Measurements from ENCODE around the gene SERGEF. TPM values are rescaled to one million over a fixed set of nuclear protein-coding genes. Genes with fewer than 3 reads are reported as not detected.

The SERGEF gene
- total RNA-seq, 2 donors from 2014 or later = 34.6 to 39.8 TPM

DNA sequence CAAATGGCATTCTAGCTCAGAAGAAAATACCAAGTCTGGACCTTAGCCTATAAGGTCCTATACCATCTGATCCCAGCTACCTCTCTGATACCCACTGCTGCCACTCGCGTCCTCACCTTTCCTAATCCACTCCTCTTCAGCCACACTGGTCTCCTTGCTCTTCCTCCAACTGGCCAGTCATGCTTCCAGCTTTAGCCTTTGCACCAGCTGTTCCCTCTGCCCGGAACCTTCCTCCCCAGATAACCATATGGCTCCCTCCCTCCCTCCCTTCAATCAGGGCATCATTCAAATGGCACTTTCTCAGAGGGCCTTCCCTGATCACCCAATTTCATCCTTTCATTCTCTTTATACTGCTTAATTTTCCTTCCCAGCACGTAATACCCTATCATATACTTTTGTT is 210.4 kb downstream of the SERGEF start:
- DNase-seq = no peak
- Mint-ChIP-seq H3K36me3 (ENCODE audit: low read depth) (peaks cover 5% of the 10 kb centered on the region), H3K4me1 (peaks cover 2% of the 10 kb centered on the region), H3K27ac (no peak overlapping the region), H3K27me3 (no peaks in the 10 kb centered on the region), H3K4me3 (no peak overlapping the region)
- no peak for ATAC-seq
- no peaks in the 10 kb centered on the region for H3K9me3 ChIP-seq (ENCODE audit: control insufficient read depth, low read length, poor library complexity, severe bottlenecking)

DNA sequence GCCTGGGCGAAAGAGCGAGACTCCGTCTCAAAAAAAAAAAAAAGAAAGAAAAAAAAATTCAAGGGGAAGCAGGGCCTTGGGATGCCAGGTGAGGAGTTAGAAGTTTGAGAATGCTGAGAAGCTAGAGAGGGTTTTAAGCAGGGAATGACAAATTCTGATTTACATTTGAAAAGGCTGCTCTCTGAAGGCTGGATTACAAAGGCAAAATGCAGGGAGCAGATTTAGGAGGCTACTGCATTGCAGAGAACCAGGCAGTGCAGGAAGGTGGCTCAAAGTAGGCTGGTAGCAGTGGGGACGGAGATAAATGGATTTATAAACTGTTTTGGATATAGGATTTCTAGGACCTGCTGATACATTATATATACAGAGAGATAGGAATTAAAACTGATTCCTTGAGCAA is 211.7 kb downstream of the SERGEF start:
- Mint-ChIP-seq H3K27ac (no peak overlapping the region), H3K36me3 (ENCODE audit: low read depth) (peaks cover 5% of the 10 kb centered on the region), H3K4me3 (no peak overlapping the region)

DNA sequence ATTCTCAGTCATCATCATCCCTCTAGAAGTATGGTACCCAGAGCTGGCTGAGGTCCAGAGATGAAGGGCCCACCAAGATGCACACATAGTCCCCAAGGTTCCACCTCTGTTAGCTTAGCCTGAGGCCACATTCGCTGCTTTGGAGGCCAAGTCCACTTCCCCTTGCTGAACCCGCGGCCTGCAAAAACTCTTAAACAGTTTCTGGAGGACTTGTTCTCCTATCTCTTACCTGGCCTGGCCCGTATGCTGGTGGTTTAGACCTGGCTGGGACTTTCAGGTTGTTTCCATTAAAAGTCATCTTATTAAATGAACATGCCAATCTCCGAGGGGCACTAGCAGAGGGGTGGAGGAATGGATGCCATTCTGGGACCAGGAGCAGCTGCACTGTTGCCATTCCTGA is 213.7 kb downstream of the SERGEF start:
- no peak overlapping the region for H3K27ac Mint-ChIP-seq

More for the DNA sequence above, 211.7 kb downstream of the SERGEF start:
- Mint-ChIP-seq H3K4me1 (peaks cover 4% of the 10 kb centered on the region), H3K27me3 (no peaks in the 10 kb centered on the region)
- DNase-seq (no peak), ATAC-seq (no peak)
- no peaks in the 10 kb centered on the region for H3K9me3 ChIP-seq (ENCODE audit: control insufficient read depth, low read length, poor library complexity, severe bottlenecking)

DNA sequence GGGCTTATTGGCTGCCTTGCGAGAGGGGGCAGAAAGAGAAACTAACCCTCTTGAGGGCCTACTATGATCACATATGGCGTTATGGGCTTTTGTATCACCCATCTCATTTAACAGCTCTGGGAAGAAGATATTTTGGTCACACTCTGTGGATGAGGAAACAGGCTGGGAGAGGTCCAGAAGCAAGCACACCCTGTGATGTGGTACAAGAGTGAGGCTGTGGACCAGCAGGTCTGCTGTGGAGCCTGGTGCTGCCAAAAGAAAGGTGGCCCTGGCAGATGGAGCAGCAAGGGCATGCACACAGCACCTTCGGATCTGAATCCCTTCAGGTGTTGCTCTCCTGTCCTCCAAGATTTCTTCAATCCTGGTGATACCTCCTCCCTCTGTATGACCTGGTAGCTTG is 214.1 kb downstream of the SERGEF start:
- H3K9me3 ChIP-seq (ENCODE audit: control insufficient read depth, low read length, poor library complexity, severe bottlenecking) = no peaks in the 10 kb centered on the region
- no peak overlapping the region for H3K4me3 Mint-ChIP-seq
- no peaks in the 10 kb centered on the region for H3K27me3 Mint-ChIP-seq
- DNase-seq (no peak), ATAC-seq (no peak)
- peaks cover 4% of the 10 kb centered on the region for H3K36me3 Mint-ChIP-seq (ENCODE audit: low read depth)
- peaks cover 7% of the 10 kb centered on the region for H3K4me1 Mint-ChIP-seq
- no peak overlapping the region for H3K27ac Mint-ChIP-seq

More for the DNA sequence above, 213.7 kb downstream of the SERGEF start:
- Mint-ChIP-seq H3K4me1 (peaks cover 7% of the 10 kb centered on the region), H3K4me3 (no peak overlapping the region), H3K36me3 (ENCODE audit: low read depth) (peaks cover 5% of the 10 kb centered on the region), H3K27me3 (no peaks in the 10 kb centered on the region)
- ATAC-seq (no peak), DNase-seq (no peak)
- no peaks in the 10 kb centered on the region for H3K9me3 ChIP-seq (ENCODE audit: control insufficient read depth, low read length, poor library complexity, severe bottlenecking)

DNA sequence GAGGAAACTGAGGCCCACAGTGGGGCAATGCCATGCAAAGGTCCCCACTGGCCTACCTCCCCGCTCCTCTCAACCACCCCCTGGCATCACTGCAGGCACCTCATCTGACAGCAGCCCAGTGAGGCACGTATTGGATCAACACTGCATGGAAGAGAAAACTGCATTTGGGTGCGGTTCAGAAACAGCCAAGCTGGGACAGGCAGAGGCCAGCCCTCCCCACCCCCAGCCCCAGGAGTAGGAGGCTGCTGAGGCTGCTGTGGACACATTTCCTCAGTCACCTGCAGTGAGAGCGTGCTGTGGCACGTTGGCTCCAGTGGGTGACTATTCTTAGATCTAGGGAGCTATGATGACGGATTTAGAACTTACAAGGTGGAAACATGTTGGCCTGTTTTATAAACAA is 214.6 kb downstream of the SERGEF start:
- Mint-ChIP-seq H3K4me1 (peaks cover 7% of the 10 kb centered on the region), H3K27ac (no peak overlapping the region), H3K36me3 (ENCODE audit: low read depth) (peaks cover 2% of the 10 kb centered on the region), H3K27me3 (no peaks in the 10 kb centered on the region), H3K4me3 (no peak overlapping the region)
- no peak for DNase-seq
- ATAC-seq = no peak
- no peaks in the 10 kb centered on the region for H3K9me3 ChIP-seq (ENCODE audit: control insufficient read depth, low read length, poor library complexity, severe bottlenecking)

DNA sequence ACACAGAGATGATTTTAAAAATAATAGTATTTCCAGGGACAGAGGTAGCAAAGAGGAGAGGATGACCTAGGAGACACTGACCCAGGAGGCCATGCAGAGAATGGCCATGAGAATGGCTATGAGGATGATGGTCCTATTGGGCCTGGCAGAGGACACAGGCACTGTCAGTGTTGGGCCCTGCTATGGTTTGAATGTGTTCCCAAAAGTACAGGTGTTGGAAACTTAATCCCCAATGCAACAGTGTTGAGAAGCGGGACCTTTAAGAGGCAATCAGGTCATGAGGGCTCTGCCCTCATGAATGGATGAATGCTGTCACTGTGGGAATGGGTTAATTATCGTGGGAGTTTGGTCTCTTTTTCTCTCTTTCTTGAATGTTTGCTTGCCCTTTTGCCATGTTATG is 216.7 kb downstream of the SERGEF start:
- Mint-ChIP-seq H3K4me3 (no peak overlapping the region), H3K36me3 (ENCODE audit: low read depth) (peaks cover 4% of the 10 kb centered on the region), H3K27ac (no peak overlapping the region), H3K27me3 (no peaks in the 10 kb centered on the region), H3K4me1 (peaks cover 7% of the 10 kb centered on the region)
- DNase-seq = no peak
- ATAC-seq = no peak
- H3K9me3 ChIP-seq (ENCODE audit: control insufficient read depth, low read length, poor library complexity, severe bottlenecking) = no peaks in the 10 kb centered on the region

DNA sequence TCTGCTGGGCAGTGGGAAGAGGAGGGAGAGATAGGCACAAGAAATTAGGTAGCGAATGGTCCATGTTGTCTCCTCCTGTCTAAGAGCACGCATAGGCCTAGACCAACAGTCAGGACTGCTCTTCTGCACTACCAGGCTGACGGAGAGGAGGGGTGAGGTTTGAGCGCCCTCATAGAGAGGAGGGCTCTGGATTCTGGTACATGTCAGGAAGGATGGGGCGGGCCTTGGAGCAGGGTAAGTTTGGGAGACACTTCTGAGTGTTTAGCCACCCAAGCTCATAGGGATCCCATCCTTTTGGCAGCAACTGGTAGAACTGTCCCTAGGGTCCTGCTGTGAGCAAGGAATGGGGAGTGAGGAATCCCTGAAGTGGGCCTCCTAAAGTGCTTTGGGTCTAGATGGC is 217.9 kb downstream of the SERGEF start:
- Mint-ChIP-seq H3K4me1 (peaks cover 7% of the 10 kb centered on the region), H3K4me3 (no peak overlapping the region), H3K36me3 (ENCODE audit: low read depth) (peaks cover 5% of the 10 kb centered on the region), H3K27ac (no peak overlapping the region), H3K27me3 (no peaks in the 10 kb centered on the region)
- no peaks in the 10 kb centered on the region for H3K9me3 ChIP-seq (ENCODE audit: control insufficient read depth, low read length, poor library complexity, severe bottlenecking)
- ATAC-seq (no peak), DNase-seq (no peak)

DNA sequence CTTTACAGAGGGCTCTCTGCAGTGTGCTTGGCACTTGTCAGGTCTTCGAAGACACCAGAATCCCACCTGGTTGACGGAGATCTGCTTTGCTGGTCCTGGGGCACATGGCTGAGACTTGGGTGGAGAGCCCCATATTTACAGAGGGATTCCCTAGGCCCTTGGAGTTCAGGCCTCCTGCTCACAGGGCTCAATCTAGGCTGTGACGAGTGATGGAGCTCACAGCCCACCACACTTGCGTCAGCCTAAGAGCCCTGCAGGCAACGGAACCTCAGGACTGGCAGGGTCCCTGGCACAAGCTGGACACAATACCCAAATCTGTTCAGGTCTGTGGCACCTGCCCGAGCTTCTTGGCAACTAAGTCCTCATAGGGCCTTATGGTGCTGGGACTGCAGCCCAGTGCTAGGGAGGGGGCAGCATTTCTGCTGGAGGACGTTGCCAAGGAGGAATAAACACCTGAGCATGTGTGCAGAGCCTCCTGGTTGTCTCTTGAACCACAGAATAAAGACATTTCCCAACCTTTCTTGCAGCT is 219.1 kb downstream of the SERGEF start:
- Mint-ChIP-seq H3K4me1 (peaks cover 7% of the 10 kb centered on the region), H3K27me3 (no peaks in the 10 kb centered on the region), H3K27ac (no peak overlapping the region), H3K4me3 (no peak overlapping the region), H3K36me3 (ENCODE audit: low read depth) (peaks cover 4% of the 10 kb centered on the region)
- H3K9me3 ChIP-seq (ENCODE audit: control insufficient read depth, low read length, poor library complexity, severe bottlenecking) = no peaks in the 10 kb centered on the region
- DNase-seq (no peak), ATAC-seq (no peak)

DNA sequence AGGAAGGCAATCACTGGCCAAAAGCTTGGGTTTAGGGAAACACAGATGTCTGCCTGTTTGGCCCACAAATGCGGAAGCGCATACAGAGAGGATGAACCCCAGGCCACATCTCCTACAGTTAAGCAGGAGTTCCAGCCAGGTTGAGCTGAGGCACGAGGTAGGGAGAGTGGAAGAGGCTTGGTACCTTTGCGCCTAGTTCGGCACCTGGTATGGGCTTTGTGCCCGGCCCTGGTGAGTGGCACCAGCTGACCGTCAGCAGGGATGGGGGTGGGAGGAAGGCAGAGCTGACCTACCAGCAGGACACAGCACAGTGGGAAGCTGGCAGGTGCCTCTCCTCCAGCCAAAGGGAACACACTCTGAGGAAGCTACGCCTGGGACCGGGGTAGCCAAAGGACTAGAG is 220.7 kb downstream of the SERGEF start:
- Mint-ChIP-seq H3K27ac (no peak overlapping the region), H3K4me1 (peaks cover 4% of the 10 kb centered on the region), H3K36me3 (ENCODE audit: low read depth) (peaks cover 7% of the 10 kb centered on the region), H3K4me3 (no peak overlapping the region), H3K27me3 (no peaks in the 10 kb centered on the region)
- no peak for ATAC-seq
- no peaks in the 10 kb centered on the region for H3K9me3 ChIP-seq (ENCODE audit: control insufficient read depth, low read length, poor library complexity, severe bottlenecking)
- DNase-seq = no peak

DNA sequence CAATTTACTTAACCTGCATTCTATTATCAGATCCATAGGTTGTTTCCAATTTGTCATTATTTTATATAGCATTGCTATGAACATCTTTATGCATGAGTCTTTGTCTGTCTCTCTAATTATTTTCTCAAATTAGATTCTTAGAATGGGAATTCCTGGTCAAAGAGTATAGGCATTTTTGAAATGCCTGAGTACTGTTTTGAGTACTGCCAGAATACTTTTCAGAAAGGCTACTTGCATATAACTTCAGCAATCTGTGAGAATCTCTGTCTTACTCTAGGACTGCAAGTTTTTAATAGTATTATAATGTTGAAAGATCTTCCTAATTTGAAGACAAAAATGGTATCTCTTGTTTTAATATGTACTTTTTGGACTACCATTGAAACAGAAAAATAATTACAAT is 221.7 kb downstream of the SERGEF start:
- H3K36me3 Mint-ChIP-seq (ENCODE audit: low read depth) = peaks cover 7% of the 10 kb centered on the region
- no peaks in the 10 kb centered on the region for H3K27me3 Mint-ChIP-seq
- no peak for DNase-seq
- H3K9me3 ChIP-seq (ENCODE audit: control insufficient read depth, low read length, poor library complexity, severe bottlenecking) = no peaks in the 10 kb centered on the region
- H3K27ac Mint-ChIP-seq = no peak overlapping the region
- no peak overlapping the region for H3K4me3 Mint-ChIP-seq
- H3K4me1 Mint-ChIP-seq = peaks cover 3% of the 10 kb centered on the region
- ATAC-seq = no peak

DNA sequence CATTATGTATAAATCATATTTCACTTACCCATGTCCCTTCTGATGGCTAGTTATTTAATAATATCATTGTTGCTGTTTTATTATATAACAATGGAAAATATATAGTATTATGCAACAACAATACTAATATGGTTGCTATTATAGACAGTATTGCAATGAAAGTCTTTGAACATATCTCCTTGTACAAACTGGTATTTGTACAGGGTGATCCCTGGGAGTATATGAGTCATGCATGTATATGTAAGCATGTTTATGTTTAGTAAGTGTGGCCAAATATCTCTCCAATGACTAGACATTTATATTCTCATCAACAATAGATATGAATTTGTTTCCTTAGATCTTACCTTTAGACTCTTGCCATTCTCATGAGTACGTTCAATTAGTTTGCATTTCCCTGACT is 222.4 kb downstream of the SERGEF start:
- DNase-seq = no peak
- Mint-ChIP-seq H3K36me3 (ENCODE audit: low read depth) (peaks cover 7% of the 10 kb centered on the region), H3K4me1 (peaks cover 3% of the 10 kb centered on the region), H3K27me3 (no peaks in the 10 kb centered on the region), H3K4me3 (no peak overlapping the region), H3K27ac (no peak overlapping the region)
- H3K9me3 ChIP-seq (ENCODE audit: control insufficient read depth, low read length, poor library complexity, severe bottlenecking) = no peaks in the 10 kb centered on the region
- ATAC-seq = no peak

DNA sequence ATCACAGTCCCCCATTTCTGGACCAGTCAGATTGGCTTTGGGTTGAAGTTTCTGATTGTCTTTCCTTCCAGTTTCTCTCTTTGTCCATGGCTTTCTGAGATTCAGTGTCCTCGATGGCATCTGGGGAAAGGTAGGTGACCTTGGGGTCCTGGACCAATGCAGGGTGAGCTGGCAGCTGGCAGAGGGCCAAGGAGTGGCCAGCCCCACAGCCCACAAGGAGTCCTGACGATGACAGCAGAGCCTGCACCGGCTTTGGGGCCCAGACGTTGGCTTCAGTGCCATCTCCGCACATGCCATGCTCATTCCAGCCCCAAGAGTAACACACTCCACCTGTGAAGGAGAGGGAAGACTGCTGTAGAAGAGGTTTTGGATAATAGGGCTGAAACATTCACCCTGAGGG is 224.8 kb downstream of the SERGEF start:
- Mint-ChIP-seq H3K27me3 (no peaks in the 10 kb centered on the region), H3K27ac (no peak overlapping the region), H3K4me3 (no peak overlapping the region), H3K36me3 (ENCODE audit: low read depth) (peaks cover 7% of the 10 kb centered on the region), H3K4me1 (no peaks in the 10 kb centered on the region)
- ATAC-seq (no peak), DNase-seq (no peak)
- H3K9me3 ChIP-seq (ENCODE audit: control insufficient read depth, low read length, poor library complexity, severe bottlenecking) = no peaks in the 10 kb centered on the region

DNA sequence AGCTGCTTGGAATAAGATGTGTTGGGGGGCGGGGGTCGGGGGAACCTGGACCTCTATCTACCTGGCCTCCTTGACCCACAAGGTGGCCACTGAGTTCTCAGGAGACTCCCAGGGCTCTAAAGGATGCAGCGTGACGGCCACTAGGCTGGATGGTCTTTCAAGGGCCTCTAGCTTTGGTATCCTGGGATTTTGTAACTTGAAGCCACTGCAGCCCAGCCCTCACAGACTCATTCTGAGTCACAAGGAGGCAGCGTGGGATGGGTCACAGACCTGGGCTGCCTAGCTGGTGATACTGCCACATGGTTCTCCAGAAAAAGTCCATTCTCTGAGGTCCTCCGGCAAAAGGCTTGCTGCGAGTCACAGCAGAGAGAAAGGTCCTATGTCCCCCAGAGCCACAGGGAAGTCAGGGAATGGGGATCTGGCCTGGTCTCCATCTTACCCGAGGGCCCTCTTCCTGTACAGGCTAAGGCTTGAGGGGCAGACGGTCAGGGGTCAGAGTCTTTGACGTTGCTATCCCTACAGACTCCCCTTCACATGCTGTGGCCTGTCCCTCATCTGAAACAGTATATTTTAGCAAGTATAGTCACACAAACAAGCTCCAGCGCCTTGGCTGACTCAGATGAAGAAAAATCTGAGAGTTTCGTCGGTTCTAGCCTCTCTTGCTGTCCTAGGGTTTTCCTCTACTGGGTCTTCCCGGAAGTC is 225.9 kb downstream of the SERGEF start:
- peaks cover 5% of the 10 kb centered on the region for H3K36me3 Mint-ChIP-seq (ENCODE audit: low read depth)
- no peak for ATAC-seq
- H3K9me3 ChIP-seq (ENCODE audit: control insufficient read depth, low read length, poor library complexity, severe bottlenecking) = no peaks in the 10 kb centered on the region

DNA sequence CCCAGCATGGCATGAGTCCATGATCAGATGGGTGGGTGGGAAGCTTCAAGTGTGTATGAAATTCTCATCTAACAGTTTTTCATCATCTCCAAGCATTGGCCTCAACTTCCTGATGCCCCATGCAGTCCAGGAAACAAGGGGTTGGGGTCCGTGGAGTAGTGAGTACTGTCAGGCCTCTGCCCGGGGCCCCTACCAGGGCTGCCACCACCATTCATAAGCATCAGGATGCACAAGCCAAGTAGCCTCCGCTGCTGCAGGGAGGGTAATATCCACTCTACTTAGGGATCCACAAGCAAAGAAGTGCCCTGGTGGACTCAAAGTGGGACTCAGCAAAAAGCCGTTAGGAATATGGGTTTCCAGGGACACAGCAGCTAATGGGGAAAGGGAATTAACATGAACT is 229.0 kb downstream of the SERGEF start:
- Mint-ChIP-seq H3K4me1 (no peaks in the 10 kb centered on the region), H3K27ac (no peak overlapping the region), H3K27me3 (no peaks in the 10 kb centered on the region), H3K36me3 (ENCODE audit: low read depth) (peaks cover 4% of the 10 kb centered on the region), H3K4me3 (no peak overlapping the region)
- no peak for DNase-seq
- no peaks in the 10 kb centered on the region for H3K9me3 ChIP-seq (ENCODE audit: control insufficient read depth, low read length, poor library complexity, severe bottlenecking)
- no peak for ATAC-seq

More for the DNA sequence above, 225.9 kb downstream of the SERGEF start:
- Mint-ChIP-seq H3K27me3 (no peaks in the 10 kb centered on the region), H3K4me3 (no peak overlapping the region), H3K27ac (no peak overlapping the region), H3K4me1 (no peaks in the 10 kb centered on the region)
- DNase-seq = no peak

All from T-helper 17 cell (primary cell).